Measurements from ENCODE around the gene USP47.

DNA sequence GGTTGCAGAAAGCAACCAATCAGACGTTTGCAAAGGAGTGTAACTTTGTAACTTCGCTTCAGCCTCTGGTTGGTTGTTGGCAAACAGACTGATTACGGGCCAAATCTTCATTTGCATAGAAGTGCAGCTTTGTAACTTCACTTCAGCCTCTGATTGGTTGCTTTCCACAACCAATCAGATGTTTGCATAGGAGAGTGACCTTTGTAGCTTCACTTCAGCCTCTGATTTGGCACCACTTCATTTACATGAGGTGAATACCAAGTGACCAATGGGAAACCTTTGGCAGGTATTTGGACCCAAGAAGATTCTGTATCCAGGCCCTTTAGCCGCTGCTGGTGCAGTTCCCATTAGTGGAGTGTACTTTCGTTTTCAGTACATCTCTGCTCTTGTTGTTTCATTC is 16.0 kb downstream of the USP47 start:
- TF ChIP-seq, protein P1, sequence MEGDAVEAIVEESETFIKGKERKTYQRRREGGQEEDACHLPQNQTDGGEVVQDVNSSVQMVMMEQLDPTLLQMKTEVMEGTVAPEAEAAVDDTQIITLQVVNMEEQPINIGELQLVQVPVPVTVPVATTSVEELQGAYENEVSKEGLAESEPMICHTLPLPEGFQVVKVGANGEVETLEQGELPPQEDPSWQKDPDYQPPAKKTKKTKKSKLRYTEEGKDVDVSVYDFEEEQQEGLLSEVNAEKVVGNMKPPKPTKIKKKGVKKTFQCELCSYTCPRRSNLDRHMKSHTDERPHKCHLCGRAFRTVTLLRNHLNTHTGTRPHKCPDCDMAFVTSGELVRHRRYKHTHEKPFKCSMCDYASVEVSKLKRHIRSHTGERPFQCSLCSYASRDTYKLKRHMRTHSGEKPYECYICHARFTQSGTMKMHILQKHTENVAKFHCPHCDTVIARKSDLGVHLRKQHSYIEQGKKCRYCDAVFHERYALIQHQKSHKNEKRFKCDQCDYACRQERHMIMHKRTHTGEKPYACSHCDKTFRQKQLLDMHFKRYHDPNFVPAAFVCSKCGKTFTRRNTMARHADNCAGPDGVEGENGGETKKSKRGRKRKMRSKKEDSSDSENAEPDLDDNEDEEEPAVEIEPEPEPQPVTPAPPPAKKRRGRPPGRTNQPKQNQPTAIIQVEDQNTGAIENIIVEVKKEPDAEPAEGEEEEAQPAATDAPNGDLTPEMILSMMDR (conservative IDR thresholded peaks at IDR 0.05; ENCODE audit: low read depth, low read length): no peak
- TF ChIP-seq EZH2 (IDR thresholded peaks at IDR 0.05; ENCODE audit: low read length, unreplicated experiment): no peak

All from PC-3 (cell line).